ENCODE measurements around the gene SRRM5.

DNA sequence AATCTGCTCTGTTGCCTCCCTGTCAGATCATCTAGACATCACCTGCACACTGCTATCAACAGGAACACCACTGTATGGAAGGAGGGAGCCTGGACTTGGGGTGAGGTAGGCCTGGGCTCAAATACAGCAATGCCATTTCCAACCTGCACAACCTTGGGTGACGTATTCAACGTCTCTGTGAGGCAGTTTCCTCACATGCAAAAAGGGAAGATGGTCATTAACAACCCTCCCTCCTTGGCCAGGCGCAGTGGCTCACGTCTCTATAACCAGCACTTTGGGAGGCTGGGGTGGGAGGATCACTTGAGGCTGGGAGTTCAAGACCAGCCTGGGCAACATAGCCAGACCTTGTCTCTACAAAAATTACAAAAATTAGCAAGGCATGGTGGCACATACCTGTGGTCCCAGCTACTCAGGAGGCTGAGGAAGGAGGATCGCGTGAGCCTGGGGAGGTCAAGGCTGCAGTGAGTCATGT, 49.6 kb upstream of the SRRM5 start:
- TF ChIP-seq, protein P1, sequence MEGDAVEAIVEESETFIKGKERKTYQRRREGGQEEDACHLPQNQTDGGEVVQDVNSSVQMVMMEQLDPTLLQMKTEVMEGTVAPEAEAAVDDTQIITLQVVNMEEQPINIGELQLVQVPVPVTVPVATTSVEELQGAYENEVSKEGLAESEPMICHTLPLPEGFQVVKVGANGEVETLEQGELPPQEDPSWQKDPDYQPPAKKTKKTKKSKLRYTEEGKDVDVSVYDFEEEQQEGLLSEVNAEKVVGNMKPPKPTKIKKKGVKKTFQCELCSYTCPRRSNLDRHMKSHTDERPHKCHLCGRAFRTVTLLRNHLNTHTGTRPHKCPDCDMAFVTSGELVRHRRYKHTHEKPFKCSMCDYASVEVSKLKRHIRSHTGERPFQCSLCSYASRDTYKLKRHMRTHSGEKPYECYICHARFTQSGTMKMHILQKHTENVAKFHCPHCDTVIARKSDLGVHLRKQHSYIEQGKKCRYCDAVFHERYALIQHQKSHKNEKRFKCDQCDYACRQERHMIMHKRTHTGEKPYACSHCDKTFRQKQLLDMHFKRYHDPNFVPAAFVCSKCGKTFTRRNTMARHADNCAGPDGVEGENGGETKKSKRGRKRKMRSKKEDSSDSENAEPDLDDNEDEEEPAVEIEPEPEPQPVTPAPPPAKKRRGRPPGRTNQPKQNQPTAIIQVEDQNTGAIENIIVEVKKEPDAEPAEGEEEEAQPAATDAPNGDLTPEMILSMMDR (IDR thresholded peaks at IDR 0.05): no peak
- no peak for TF ChIP-seq RAD21 (IDR thresholded peaks at IDR 0.05; ENCODE audit: low read length)
